Activated CD4-positive, alpha-beta T cell treated with anti-CD3 and anti-CD28 coated beads, Interleukin-2, amount 50 U/mL, for 1 hour (primary cell): ENCODE measurements around the gene PLXNA2.

ENCODE experiments used
- DNase-seq: peaks from one replicate; pipeline ENCODE4 v3.0.0-alpha.2; 2020

PLXNA2 gene

DNA sequence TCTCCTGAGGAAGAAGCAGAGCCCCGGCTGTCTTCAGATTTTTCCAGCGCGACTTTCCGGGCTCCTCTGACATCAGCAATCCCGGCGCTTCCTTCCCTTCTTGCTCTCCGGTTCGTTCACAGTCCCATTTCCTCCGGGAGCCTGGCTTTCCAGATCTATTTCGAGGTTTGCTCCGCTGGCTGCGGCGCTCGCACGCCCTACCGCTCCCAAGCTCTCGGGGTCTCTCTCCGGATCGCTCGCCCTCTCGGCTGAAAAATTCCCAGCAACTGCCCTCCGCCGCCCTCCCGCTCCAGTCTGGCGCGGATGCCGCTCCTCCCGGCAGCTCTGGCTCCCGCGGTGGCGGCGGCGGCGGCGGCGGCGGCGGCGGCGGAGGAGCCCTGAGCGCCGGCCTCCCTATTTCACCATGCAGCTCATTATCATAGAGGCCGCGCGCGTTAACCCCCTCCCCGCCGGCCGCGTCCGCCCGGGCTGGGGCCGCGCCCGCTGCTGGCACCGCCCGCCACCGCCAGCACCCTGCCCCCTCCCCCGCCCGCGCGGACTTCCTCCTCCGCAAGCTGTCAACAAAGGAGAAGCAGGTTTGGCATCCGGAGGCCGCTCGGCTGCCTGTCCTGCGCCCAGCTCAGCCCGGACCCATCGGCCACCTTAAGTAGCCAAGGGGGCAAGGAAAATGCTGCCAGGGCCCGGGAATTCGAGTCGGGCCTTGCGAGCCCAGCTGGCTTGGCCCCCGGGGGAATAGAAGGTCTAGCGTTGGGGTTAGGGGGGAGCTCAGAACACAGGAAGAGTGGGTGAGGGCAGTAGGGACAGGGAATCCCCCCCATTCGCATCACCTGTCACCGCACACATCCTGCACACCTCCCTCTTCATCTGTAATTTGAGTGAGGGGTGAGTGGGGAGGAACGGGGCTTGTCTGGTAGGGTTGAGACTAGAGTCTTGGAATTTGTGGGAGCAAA lies at the start of gene PLXNA2:
Gene PLXNA2 (minus strand): TSS at position 418 of the 950 bp plus-strand sequence. CDS start 26,462 bp downstream, outside the sequence.
- peak; percentile 53 for DNase-seq

DNA sequence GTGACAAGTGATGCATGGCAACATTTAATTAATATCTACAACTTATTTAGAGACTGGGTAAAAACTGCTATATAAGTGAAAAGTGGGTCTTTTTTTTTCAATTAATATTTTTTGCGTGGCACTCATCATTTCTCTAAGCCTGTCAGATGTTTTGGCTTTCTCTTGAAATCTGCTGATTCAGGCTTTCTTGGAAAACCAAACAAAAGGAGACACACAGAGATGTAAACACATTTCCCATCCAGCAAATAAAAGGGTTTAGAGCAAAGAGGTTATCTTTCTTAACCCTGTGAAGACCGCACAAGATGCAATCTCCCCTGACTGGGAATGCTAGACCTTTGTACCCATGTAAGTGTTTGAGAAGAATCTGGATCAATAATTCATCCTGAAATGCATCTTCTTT lies 48.7 kb upstream of the PLXNA2 start:
- no peak for DNase-seq

- no peak for DNase-seq
Measured at GRCh38 chr1:208291923-208292711, 47.9 kb upstream of the PLXNA2 start.

GRCh38 chr1:208291129-208291528 lies 46.9 kb upstream of the PLXNA2 start:
- DNase-seq = no peak

DNA sequence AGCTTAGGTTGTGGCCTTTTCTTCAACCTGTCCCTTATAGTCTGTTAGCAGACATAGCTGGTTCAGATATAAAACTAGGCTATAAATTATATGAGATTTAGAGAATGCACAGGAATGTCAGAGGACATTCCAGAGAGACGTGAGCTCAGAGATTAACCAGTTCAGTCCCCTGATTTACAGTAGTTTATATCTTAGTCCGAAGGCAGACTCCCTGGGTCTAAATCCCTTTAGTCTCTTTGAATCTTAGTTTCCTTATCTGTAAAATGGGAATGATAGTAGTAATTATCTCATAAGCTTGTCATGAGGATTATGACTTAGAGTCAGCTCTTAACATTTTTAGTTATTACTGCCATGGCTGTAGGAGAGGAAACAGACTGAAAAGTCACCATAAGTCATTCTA lies 45.5 kb upstream of the PLXNA2 start:
- DNase-seq = no peak

DNA sequence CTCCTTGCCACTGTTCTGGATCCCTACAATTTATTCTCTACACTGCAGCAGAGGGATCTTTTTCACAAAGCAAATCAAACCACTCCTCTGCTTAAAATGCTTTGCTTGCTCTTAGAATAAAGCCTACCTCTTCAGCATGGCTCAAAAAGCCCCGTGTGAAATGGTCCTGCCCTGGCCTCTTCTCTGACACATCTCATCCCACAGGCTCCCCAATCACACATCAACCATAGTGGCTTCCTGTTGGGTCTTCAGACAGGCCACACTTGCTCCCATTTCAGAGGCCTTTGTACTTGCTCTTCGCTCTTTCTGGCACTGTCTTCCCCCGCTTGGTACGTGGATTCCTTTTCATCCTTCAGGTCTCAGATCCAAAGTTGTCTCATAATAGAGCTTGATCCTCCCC lies 44.3 kb upstream of the PLXNA2 start:
- DNase-seq = no peak

GRCh38 chr1:208280681-208281450 lies 36.7 kb upstream of the PLXNA2 start:
- DNase-seq = no peak

GRCh38 chr1:208279826-208280588 lies 35.8 kb upstream of the PLXNA2 start:
- no peak for DNase-seq

- DNase-seq = no peak
Measured at GRCh38 chr1:208278638-208279037, 34.5 kb upstream of the PLXNA2 start.

DNA sequence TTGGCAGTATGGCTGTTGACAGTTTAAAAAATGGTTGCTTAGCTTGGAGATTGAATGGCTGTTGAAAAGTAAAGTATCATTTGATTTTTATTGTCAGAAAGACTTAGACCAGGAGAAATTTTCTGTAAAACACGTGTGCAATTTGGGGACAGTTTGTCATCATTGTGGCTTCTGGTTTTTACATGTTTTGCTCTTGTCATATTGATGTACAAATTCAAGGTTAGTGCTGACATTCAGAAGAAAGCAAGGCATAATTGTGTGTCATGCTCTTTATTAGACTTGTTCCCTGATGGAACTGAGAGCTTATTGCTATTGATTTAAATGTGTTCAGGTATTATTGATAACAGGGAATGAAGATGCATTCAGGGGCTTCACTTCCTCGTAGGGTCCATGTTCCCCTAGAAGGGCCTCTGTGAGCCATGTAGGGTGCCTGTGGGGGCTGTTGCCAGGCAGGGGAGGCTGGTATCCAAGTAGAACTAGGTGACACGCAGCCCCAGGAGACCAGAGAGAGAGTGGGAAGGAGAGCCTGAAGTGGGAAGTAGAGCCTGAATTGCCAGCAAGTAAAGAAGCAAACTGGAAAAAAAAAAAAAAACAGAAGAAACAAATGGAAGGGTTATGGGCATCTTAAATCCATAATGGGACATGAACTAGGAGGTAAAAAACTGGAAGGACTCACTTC lies 32.7 kb upstream of the PLXNA2 start:
- DNase-seq = no peak

- DNase-seq = no peak
Measured at GRCh38 chr1:208275083-208275482, 30.9 kb upstream of the PLXNA2 start.

DNA sequence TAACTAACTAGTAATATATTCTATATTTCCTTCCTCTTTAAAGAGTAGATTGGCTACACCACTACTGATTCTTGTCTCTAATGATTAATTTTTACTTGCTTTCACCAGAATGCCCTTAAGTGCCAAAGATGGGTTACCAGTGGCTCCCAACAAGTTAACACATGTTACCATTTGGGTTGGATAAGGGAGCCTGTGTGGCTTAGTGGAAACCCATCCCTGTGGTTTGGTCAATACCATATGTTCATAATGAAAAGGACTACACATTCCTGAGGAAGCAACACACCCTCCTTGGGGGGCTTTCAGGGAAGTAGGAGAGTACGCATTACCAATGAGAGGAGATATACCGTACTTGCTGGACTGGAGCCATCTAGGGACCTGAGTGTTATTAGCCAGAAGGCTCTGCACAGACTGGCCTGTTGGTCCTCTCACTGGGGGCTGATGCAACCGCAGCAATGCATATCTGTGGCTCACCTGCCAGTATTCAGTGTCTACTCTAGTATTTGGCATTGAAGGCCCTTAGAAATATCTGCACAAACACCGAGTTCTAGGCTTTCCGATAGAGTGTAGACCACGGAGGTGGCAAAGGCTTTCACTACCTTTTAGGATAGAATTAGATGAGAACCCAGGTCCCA lies 29.3 kb upstream of the PLXNA2 start:
- no peak for DNase-seq

DNA sequence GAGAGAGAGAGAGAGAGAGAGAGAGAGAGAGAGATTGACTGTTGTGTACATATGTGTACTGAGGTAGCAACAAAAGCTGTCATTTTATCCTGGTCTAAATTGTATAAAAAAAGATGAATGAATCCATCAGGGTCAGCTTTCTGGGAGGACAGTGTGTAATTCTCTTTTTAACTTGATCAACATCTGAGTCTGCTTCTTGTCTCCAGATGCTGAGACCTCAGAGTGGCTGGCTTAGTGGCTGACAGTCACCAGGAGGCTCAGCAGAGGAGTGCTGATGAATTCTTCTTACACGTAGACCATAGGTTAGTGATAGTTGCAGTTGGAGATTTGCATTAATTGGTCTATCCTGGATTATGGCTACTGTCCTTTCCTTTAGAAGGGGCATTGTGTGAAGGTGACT lies 28.5 kb upstream of the PLXNA2 start:
- DNase-seq = no peak

DNA sequence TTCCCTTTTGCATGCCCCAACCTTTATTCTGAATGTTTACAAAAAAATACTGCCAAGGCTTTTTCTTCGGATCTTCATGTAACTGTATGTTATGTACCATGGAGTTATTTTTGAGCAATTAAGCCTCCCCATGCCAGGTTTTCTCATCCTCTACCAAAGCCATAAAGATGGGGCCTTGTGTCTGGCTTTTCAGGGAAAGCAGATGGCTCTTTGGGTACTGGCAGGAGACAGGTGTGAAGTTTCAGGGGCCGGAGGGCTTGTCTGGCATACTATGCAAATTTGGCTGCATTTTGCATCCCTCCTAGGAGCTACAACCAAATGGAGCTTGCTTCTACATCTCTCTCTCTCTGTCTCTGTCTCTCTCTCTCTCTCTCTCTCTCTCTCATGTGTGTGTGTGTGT lies 28.1 kb upstream of the PLXNA2 start:
- DNase-seq = no peak

- no peak for DNase-seq
Measured at GRCh38 chr1:208271236-208271635, 27.1 kb upstream of the PLXNA2 start.

- no peak for DNase-seq
Measured at GRCh38 chr1:208270651-208271141, 26.5 kb upstream of the PLXNA2 start.

GRCh38 chr1:208269338-208269666 lies 25.1 kb upstream of the PLXNA2 start:
- no peak for DNase-seq

- no peak for DNase-seq
Measured at GRCh38 chr1:208268541-208269337, 24.6 kb upstream of the PLXNA2 start.

DNA sequence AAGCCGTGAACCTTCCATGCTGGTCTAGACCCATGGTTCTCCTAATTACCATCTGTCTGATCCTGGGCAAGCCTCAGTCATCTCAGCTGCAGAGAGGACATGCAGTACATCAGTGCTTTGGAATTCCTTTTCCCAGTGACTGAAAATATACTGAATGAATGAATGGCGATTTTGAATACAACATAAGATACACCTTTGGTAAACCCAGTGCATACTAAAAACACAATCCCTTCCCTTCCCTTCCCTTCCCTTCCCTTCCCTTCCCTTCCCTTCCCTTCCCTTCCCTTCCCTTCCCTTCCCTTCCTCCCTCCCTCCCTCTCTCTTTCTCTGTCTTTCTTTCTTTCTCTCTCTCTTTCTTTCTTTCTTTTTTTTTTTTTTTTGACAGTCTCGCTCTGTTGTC lies 21.3 kb upstream of the PLXNA2 start:
- no peak for DNase-seq

DNA sequence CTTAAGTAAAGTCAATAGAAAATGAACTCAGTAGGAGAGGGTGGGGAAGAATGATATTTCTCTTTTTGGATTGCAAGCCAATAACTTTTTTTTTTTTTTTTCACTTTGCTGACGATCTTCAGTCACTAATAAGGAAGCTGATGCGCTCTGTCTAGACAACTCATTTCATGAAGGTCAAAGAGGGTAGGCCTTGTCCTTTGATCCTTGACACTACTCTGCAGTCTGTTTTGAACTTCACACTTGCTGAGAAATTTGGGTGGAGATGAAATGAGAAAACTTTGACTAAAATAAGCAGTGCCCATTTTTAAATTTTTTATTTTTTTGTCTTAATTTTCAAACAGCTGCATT lies 20.9 kb upstream of the PLXNA2 start:
- DNase-seq = no peak
